ENCODE results near the gene DMTF1. TPM values are rescaled to one million over a fixed set of nuclear protein-coding genes. Genes with fewer than 3 reads are reported as not detected.

Gene DMTF1
- total RNA-seq, 1 experiment from 2014 or later = 56.3 TPM

- no peak for ATAC-seq
- Histone ChIP-seq H3K4me1 (ENCODE audit: control insufficient read depth in 1 of 2, insufficient read depth in 2 of 2, low read length in 2 of 2) (peaks cover 0 to 8% of the 10 kb centered on the region in 2 experiments; a peak in 1 of 4 replicates), H2AFZ (ENCODE audit: low read depth, low read length, poor library complexity, severe bottlenecking) (no peak overlapping the region), H3K4me2 (ENCODE audit: low read length) (no peak overlapping the region), H3K4me3 (replicated peaks in 1 of 2; ENCODE audit: low read depth in 1 of 2, low read length in 2 of 2) (no peak overlapping the region), H4K20me1 (ENCODE audit: insufficient read depth) (no peaks in the 10 kb centered on the region; the same call in 1 of the 2 replicates), H3K79me2 (ENCODE audit: insufficient read depth, low read length) (peaks cover 88% of the 10 kb centered on the region), H3K9ac (ENCODE audit: low read length) (no peak overlapping the region), H3K27ac (ENCODE audit: low read depth, low read length) (no peak overlapping the region), H3K36me3 (ENCODE audit: control insufficient read depth in 1 of 2, insufficient read depth in 2 of 2, low read length in 2 of 2) (peaks cover 0 to 5% of the 10 kb centered on the region in 2 experiments; a peak in 2 of 4 replicates), H3K27me3 (ENCODE audit: insufficient read depth, low read length) (no peaks in the 10 kb centered on the region), H3K9me2 (ENCODE audit: insufficient read depth) (no peaks in the 10 kb centered on the region), H3K9me3 (ENCODE audit: control insufficient read depth in 1 of 2, insufficient read depth in 1 of 2, low read depth in 1 of 2, low read length in 2 of 2) (no peaks in the 10 kb centered on the region)
- ChIA-PET RAD21 (ENCODE audit: low non-redundant PET in 1 of 2, low total read pairs in 2 of 2, uncharacterized antibody in 2 of 2, unreplicated experiment in 2 of 2) (no interaction called here), CTCF (no interaction called here), POLR2A (no interaction called here)
- no peak for DNase-seq (ENCODE audit: low read depth, low spot score)
- TF ChIP-seq ELF1 (IDR thresholded peaks at IDR 0.05; ENCODE audit: borderline replicate concordance, low read depth) = no peak
- no peak for TF ChIP-seq SRF (IDR thresholded peaks at IDR 0.05; ENCODE audit: low read depth)
- TF ChIP-seq EGR1 (IDR thresholded peaks at IDR 0.05; ENCODE audit: low read depth) = no peak
- TF ChIP-seq CEBPB (IDR thresholded peaks at IDR 0.05; ENCODE audit: low read depth) = no peak
- no peak for TF ChIP-seq FOSL1 (IDR thresholded peaks at IDR 0.05; ENCODE audit: low read depth)
- no peak for TF ChIP-seq YY1 (IDR thresholded peaks at IDR 0.05; ENCODE audit: extremely low read depth, insufficient replicate concordance, low read depth, low read length)
- TF ChIP-seq, protein P1, sequence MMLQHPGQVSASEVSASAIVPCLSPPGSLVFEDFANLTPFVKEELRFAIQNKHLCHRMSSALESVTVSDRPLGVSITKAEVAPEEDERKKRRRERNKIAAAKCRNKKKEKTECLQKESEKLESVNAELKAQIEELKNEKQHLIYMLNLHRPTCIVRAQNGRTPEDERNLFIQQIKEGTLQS (IDR thresholded peaks at IDR 0.05) = no peak
- TF ChIP-seq POLR2A (IDR thresholded peaks at IDR 0.05; ENCODE audit: borderline replicate concordance, extremely low read depth, insufficient read depth, insufficient read length) = no peak
- no peak for TF ChIP-seq SIN3A (IDR thresholded peaks at IDR 0.05; ENCODE audit: low read depth)
- TF ChIP-seq, protein P2, sequence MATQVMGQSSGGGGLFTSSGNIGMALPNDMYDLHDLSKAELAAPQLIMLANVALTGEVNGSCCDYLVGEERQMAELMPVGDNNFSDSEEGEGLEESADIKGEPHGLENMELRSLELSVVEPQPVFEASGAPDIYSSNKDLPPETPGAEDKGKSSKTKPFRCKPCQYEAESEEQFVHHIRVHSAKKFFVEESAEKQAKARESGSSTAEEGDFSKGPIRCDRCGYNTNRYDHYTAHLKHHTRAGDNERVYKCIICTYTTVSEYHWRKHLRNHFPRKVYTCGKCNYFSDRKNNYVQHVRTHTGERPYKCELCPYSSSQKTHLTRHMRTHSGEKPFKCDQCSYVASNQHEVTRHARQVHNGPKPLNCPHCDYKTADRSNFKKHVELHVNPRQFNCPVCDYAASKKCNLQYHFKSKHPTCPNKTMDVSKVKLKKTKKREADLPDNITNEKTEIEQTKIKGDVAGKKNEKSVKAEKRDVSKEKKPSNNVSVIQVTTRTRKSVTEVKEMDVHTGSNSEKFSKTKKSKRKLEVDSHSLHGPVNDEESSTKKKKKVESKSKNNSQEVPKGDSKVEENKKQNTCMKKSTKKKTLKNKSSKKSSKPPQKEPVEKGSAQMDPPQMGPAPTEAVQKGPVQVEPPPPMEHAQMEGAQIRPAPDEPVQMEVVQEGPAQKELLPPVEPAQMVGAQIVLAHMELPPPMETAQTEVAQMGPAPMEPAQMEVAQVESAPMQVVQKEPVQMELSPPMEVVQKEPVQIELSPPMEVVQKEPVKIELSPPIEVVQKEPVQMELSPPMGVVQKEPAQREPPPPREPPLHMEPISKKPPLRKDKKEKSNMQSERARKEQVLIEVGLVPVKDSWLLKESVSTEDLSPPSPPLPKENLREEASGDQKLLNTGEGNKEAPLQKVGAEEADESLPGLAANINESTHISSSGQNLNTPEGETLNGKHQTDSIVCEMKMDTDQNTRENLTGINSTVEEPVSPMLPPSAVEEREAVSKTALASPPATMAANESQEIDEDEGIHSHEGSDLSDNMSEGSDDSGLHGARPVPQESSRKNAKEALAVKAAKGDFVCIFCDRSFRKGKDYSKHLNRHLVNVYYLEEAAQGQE (IDR thresholded peaks at IDR 0.05; ENCODE audit: low read depth) = no peak
- no TSS peak for BruUV-seq (replicated peaks)
- intact Hi-C loops (cut with micrococcal nuclease) = no loop called here
These were observed 61.0 kb downstream of the DMTF1 start for GRCh38 chr7:87213252-87213651.
